A549 treated with Mapracorat at 1 μM for 4 hours (cell line): ENCODE measurements around the gene OPTN. TPM values are rescaled to one million over a fixed set of nuclear protein-coding genes. Genes with fewer than 3 reads are reported as not detected.

Experiments
- total RNA-seq: library from RNA; stranded (reverse); fragments of 200-300 nt; extraction: Qiagen RNA extraction; gene quantifications from 5 replicates; pipeline ENCODE4 v1.2.3, GENCODE V29; 2022

OPTN gene
- total RNA-seq = 52.1 to 64.9 TPM (median 54.1 TPM) in 5 replicates

GRCh38 chr10:13099666-13100348 lies at the start of gene OPTN:
Gene OPTN (plus strand): TSS chr10:13100163. CDS start chr10:13109123, 8,960 bp downstream.

GRCh38 chr10:13160934-13161856 lies 61.2 kb downstream of the OPTN start, which contains the start of gene MCM10:
Gene MCM10 (plus strand): TSS chr10:13161558. CDS start chr10:13164203, 2,645 bp downstream.

Other genes with a start within 250 kb of the OPTN start
- 0.98 to 1.4 TPM (median 1.3 TPM) in 5 replicates for gene CCDC3, start 98.5 kb upstream of the OPTN start, total RNA-seq
- 21.2 to 25.5 TPM (median 23.0 TPM) in 5 replicates for gene MCM10, start 61.4 kb downstream of the OPTN start, total RNA-seq
- not detected in 5 replicates for gene UCMA, start 134.2 kb downstream of the OPTN start, total RNA-seq
- 29.5 to 32.3 TPM (median 30.8 TPM) in 5 replicates for gene PHYH, start 199.9 kb downstream of the OPTN start, total RNA-seq
- 55.6 to 72.0 TPM (median 66.3 TPM) in 5 replicates for gene SEPHS1, start 248.1 kb downstream of the OPTN start, total RNA-seq